Dedifferentiated amniotic fluid mesenchymal stem cell (primary cell): Measurements from ENCODE around the gene RCVRN.

Experiments used
- DNase-seq: peaks from one replicate; pipeline ENCODE4 v3.0.0-alpha.2; 2016; ENCODE audit errors: extremely low spot score

Gene RCVRN

DNA sequence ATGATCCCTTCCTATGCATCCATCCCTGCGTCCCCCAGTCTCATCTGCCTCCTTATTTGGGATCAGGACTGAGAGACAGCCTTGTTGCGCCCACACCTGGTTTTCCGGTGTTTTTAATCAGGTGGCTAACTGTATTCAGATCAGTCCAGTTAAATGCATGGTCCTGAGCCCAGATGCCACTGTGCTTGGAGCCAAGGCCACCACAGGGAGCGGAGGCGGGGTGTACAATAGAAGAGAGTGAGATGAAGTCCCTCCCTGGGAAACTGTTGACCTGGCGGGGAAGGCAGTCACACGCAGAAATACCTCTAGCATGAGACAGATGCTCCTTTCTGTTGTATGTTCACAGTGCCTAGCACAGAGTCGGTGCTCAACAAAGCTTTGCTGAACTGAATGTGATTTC lies 6.3 kb downstream of the RCVRN start:
- DNase-seq: no peak

DNA sequence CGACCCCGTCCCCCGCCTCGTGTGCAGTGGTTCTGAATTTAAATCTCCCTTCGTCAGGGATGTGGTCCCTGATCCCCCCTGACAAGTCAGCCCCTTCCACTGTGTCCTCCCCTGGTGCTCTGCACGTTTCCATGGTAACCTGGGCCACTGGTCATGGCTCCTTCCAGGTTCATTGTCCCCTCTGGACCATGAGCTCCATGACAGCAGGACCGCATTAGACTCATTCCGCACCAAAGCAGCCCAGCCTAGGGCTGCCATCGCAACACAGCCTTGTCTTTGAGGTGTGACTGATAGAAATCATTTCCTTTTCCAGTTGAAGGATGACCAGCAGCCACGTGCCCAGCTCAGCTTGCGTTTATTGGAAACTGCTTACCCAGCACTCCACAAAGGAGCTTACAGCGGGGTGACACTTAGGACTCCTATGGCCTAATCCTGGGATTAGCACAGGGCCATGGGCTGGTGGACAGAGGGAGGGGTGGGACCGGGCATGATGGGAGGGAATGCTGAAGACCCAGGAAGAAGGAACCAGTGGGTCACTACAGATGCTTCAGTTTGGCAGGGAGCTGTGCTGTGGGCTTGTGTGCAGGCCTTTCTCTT lies 7.6 kb downstream of the RCVRN start:
- DNase-seq: no peak

DNA sequence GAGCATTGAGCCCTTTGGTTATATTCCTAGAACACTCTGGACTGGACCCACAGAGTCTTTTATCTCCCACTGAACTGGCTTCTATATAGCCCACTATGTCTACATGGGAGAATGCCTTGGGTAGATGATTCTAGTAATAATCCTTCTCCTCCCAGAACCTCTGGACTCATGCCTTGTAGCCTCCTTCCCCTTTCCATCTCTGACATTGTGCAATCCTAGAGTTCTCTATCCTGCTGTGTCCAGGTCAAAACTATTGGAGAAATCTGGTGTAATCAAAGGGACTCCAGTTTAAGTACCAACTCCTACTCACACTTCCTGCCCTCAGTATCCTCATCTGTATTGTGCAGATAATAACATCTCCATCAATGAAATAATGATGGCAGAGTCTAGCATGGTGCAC lies 9.1 kb downstream of the RCVRN start:
- DNase-seq: no peak

DNA sequence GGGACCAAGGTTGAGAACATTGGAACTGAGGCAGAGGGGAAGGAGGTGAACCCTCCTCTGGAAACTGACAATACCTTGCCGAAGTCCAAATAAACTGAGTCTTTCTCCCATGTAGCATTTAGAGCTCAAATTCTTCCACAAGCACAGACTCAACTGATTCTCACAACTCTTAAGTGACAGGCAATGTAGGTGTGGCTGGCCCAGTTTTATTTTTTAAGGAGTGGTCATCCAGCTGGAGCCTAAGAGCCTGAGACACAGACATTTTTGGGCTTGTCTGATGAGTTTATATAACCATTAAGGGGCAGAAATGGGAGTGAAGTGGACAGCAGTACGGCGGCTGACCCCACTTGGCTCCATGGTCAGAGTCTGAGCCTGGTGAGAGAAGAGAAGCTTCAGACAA lies 10.8 kb downstream of the RCVRN start:
- DNase-seq: no peak

DNA sequence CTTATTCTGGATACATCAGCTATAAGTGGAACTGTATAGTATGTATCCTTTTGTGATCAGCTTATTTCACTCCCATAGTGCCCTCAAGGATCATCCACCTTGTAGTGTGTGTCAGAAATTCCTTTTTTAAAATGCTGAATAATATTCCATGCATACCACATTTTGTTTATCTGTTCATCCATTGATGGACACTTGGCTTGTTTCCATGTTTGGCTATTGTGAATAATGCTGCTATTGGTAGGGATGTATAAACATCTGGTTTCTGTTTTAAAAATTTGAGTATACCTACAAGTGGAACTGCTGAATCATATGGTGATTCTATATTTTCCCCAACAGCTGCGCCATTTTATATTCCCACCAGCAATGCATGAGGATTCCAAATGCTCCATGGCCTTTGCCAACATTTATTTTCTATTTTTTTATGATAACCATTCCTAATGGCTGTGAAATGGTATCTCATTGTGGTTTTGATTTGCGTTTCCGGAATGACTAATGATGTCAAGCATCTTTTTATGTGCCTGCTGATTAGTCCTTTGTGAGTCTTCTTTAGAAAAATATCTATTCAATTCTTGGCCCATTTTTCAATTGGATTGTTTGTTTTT lies 11.6 kb downstream of the RCVRN start:
- DNase-seq: no peak

DNA sequence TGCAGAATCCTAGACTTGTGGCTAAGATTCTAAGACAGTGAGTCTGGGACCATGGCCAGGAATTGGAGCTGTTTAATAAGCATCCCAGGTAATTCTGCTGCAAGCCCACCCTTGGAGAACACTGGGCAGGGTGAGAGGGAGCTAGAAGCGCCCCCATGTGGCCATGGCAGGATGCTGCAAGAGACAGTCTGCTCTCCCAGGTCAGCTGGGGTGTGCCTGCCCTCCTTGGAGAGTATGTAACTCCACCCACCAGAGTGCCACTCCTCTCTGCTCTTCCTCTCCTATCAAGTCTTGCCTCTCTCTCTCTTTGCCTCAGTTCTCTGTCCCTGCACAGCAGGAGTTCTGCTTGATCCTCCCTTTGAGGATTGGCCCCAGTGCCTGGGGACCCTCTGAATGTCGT lies 14.9 kb downstream of the RCVRN start:
- no peak for DNase-seq

DNA sequence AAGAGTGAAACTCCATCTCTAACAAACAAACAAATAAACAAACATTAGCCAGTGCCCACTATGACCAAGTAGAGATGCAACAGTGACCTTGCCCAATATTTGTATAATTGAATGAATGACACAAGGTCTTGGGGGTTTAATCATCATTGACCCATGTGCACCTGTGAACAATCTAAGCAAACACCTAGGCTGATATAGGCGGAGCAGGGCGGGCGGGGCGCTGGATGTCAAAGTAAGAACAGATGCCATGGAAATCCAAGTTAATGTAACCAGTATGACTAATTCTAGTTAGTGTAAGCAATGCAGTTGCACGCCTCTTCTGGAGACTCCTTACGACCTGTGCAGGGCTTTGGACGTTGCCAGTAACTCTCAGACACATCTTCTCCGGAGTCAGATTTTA lies 17.6 kb downstream of the RCVRN start:
- DNase-seq: no peak

DNA sequence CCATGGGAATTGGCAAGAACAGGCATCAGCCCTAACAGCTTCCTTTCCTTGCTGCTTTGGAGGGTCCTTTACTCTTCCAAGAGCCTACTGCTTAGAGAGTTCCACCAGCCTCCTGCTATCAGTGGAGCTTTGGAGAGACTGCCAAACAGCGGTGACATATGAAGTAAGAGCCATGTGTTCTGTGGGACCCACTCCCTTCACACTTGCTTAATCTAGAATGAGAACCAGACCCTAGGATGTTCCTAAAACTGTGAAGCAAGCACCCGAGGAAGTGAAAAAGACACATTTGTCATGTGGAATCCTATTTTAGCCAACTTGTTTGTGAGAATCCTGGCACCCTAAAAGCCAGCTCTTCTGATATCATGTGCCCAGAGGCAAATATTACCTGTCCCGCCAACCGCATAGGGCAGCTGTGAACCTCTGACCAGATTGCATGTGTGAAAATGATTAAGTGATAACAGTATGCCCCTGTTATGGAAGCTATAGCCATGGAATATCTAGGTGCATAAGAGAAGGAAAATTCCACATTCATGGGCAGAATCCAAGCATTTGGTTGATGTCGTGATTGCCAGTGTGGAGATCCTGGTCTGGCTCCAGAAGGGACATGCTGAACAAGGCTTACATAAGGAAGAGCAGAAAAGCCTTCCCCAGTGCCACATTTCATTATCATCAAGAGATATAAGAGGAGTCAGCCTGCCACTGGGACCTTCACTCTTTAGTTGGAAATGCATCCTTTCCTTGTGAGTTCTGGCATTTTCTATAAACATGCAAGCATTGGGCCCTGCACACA lies 18.7 kb downstream of the RCVRN start:
- DNase-seq: no peak

DNA sequence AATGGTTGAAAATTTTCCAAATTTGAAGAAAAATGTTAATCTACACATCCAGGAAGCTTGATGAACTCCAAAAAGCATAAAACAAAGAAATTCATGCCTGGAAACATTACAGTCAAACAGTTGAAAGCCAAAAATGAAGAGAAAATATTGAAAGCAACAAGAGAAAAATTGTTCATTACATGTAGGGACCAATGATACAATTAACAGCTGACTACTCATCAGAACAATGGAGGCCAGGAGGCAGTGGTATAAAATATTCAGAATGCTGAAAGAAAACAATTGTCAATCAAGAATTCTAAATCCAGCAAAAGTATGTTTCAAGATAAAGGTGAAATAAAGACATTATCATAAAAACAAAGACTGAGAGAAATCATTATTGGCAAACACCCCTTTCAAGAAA lies 21.6 kb downstream of the RCVRN start:
- DNase-seq: no peak

DNA sequence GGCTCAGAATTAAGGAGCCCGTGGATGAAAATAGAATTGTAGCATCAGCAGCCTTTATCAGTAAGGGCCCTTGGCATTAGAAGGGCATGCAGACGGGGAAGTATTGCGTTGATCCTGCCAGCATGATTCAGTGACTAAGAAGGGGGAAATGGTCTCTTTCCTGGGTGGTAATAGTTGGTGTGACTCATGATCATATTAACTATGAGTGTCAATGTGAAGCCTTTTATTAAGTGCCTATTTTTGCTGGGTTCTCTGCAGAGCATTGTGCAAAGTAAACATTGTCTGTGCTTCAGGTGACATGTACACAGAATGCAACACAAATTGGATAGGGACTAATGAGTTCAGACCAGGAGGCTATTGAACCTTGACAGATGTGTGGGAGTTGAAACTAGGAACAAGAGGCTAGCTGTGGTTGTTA lies 24.5 kb downstream of the RCVRN start:
- DNase-seq: no peak

DNA sequence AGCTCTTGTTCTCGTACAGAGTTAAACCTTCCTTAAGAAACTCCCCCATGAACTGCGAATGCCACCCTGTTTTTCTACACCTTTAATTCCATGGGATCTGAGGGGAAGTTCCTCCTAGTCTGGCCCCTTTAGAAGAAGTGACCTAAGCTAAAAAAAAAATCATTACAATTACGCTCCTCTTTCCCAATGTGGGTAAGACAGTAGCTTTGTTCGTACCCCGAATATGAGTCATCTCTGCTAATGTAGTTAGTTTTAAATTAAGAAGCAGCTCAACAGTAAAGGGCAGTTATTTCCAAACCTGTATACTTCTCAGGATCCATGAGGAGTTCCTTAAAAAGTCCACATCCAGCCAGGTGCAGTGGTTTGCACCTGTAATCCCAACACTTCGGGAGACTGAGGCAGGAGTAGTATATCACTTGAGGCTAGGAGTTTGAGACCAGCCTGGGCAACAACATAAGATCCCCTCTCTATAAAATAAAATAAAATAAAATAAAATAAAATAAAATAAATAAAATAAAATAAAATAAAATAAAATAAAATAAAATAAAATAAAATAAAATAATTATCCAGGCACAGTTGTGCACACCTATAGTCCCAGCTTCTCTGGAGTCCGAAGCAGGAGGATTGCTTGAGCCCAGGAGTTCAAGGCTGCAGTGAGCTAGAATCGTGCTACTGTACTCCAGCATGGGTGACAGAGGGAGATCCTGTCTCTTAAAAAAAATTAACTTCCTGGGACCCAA lies 26.1 kb downstream of the RCVRN start:
- DNase-seq: no peak

DNA sequence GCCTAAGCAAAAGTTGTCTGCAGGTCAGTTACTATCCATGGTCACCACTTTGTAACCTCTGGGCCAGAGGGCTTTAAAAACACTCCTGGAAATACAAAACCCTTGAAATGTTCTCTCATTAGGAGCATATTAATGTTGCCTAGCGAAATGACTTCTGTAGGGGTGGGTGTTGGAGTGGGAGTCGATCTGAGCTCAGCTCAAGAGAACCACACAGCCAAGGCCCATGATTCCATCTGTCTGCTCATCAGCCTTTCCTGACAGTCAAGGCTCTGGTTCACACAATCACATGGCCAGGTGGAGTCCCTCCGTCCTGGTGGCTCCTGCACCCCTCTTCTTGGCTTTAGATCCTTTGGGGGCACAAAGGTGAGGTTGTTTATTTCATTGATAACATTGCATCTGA lies 26.7 kb downstream of the RCVRN start:
- DNase-seq: no peak

DNA sequence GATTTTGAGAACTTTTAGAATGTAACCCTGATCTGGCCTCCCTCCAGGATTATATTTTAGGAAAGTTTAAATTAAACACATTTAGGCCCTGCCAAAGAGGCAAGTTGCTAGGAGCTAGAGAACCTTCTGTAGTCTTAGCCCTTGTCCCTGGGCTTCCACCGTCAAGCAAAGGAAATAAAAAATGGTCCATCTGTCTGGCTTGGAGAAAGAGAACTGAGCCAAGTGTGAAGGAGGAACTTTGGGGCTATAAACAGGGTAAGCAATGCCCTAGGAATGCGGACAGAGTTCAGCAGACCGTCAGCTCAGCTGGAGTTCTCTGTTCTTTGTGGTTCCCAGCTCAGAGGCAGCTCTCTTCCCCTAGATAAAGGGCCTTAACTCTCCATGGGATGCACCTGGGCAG lies 29.6 kb downstream of the RCVRN start:
- DNase-seq: no peak

DNA sequence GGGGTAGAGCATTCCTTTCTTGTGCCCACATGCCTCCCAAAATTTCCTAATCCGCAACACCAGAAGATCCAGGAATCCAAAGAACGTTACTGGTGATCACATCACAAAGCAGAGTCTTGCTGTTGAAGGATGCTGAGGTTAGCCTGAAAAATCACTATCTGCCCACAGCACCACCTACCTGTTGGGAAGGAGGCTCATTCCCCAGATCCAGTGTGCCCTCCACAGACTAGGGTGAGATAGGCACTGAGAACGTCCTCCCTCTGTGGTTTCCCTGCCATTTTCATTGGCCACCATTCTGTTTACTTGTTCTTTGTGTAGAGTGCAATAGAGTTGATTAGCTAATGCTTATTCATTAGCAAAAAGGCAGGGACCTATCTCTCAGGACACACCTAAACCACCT lies 30.3 kb downstream of the RCVRN start:
- no peak for DNase-seq

DNA sequence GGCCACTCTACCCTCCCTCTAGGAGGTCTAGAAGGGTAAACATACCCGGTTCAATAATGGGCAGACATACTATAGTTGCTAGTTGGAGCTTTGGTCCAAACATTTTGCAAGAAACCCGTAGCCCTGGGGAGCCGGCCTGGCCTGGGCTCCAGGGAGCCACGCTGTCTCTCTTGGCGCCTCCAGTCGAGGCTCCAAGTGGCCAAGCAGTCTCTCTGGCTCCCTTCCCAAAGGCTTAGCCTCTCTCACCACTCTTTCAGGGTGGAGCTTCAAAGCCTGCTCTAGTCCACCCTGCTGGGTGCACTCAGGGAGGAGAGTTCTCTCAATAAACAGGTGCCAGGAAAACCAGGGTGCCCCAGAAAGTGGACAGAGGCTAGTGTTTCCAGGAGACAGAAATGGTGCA lies 32.2 kb downstream of the RCVRN start:
- DNase-seq: no peak

DNA sequence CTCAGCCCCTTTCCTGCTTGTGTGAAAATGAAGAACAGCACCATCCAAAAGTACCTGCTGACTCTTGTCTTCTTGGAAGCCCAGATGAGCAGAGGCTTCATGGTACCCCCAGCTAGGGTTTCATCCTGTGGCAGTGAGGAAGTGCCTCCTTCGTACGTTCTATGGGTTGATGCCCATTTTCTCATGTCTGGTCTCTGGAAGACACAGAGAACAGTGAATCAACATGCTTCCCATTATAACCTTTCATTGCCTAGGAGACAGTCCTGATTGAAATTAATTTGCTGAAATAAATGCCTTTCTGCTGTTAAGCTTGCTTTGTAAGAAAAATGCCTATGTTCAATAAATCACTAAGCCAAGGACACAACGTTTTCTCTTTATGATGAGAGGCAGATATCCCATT lies 36.5 kb downstream of the RCVRN start:
- DNase-seq: no peak

DNA sequence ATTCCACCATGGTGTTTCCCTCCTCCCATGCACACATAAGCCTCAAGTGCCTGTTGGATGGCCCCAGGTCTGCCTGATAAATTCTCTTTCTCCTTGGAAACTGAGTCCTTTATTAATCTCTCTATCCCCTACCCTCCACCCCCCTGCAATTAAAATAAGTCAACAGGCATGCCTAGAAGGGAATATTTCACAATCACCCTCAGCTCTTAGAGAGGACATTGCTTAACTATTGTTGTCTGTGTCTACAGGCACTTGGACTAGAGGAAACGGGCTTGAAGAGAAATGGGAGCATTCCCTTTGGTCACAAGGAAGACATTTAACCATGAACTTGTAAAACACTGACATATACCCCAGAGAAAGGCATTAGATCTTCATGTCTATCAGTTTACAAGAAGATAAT lies 39.5 kb downstream of the RCVRN start:
- no peak for DNase-seq

DNA sequence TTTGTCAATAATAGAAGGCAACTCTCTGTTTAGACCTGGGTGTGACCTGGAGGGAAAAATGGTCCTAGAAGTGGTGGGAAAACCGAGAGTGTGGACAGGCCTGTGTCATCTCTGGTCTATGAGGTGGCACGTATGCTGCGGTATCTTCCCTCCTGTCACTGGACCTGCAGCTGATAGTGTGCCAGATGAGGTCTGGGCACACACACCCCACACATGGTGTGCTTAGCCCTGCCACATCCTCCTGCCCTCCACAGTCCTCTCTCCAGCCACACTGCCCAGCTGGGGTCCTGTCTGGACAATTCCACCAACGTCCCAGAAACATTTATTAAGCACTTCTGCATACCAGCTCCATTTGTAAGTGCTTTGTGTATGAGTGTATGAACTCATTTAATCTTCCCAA lies 42.1 kb downstream of the RCVRN start:
- no peak for DNase-seq

DNA sequence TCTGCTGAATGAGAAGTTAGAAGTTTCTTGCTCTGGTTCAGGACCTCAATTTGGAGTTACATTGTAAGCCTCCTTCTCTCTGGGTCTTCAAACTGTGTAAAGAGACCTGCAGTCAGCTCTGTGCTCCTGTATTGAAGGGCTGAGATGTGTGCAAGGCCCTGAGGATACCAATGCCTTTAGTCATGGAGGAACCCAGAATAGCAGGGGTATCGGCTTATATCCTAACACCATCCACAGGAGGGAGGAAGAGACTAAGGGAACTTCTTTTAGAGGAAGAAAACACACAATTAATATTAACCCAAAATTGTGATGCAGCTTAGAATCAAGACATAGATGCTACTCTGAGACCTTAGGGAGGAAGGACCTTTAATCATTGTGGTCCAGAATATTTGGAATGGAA lies 42.9 kb downstream of the RCVRN start:
- no peak for DNase-seq

DNA sequence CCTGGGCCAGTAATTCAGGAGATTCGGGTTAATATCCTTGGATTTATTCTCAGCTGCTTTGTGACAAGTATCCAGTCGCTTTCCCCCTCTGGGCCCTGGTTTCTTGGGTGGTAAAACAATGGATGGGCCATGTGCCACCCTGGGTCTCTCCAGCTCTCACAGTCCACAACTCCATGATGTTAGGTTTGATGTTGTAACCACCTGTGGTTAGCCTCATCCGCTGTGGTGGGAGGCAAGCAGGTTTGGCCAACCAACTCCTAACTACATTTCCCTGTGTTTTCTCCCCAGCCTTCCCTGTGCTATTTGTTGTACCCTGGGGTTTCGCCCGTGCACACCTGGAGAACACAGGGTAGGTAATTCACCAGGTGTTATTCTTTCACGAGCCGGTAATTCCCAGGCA lies 44.2 kb downstream of the RCVRN start:
- no peak for DNase-seq

DNA sequence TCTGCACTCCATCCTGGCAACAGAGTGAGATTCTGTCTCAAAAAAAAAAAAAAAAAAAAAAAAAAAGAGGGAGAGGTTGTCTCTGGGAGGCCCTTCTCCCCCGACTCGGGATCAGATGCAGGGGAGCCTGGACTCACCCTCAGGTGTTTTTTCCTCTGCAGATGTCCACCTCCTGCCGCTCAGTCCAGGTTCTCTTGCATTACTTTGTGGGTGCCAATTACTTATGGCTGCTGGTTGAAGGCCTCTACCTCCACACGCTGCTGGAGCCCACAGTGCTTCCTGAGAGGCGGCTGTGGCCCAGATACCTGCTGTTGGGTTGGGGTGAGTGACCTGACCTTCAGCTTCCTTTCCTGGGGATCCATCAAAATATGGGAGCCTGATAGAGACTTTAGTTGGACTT lies 45.3 kb downstream of the RCVRN start:
- DNase-seq: no peak

DNA sequence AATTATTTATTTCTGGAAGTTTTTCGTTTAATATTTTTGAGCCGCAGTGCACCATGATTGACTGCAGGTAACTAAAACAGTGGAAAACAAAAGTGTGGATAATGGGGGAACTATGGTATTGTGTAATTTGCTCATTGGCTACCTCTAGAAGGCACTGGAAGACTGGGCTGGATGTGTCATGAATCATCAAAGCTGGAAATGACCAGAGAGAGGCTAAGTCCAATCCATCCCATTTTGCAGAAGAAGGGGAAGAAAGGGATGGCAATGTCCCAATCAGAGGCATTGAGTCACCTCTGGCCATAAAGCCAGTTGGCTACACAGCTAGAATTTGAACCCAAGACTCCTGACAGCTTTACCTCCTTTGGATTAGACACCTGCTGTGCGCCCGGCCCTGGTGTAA lies 50.0 kb downstream of the RCVRN start:
- DNase-seq: no peak

DNA sequence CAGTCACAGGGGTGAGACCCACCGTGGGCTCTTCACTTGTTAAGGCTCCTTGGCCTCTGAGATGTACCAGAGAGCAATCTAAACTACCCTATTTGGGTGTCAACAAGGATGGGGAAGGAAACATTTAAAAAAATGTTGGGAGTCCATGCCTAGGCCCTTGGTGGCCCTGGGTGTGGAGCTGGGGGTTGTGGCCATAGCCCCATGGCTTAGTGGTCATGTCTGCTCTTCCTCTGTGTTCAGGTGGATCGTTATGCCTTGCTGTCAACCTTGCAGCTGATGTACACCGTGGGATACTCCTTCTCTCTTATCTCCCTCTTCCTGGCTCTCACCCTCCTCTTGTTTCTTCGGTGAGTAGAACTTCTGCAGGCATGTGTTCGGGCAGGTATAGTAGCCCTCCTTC lies 50.8 kb downstream of the RCVRN start:
- DNase-seq: no peak
